HepG2 (cell line): ENCODE data around the gene LONP1.

Source experiments
- FOXK1 ChIP-seq: sonication (generic); formaldehyde crosslinking; IDR thresholded peaks from 2 replicates; pipeline ENCODE4 v1.4.0; 2020; ENCODE audit warnings: low read depth, missing genetic modification reagents, borderline replicate concordance
- ZC3H13 ChIP-seq: sonication (generic); formaldehyde crosslinking; IDR thresholded peaks from 2 replicates; pipeline ENCODE4 v1.8.1; 2023; ENCODE audit warnings: mild to moderate bottlenecking, missing genetic modification reagents, moderate library complexity
- ZEB1 ChIP-seq: IDR thresholded peaks from 2 replicates; pipeline ENCODE4 v1.6.1; 2012; ENCODE audit warnings: mild to moderate bottlenecking, low read depth, inconsistent platforms; ENCODE audit not compliant: insufficient replicate concordance
- TF ChIP-seq, protein P1 (sequence below): sonication (generic); formaldehyde crosslinking; IDR thresholded peaks from 2 replicates; pipeline ENCODE4 v1.5.1; 2020; ENCODE audit warnings: missing genetic modification reagents, mild to moderate bottlenecking, borderline replicate concordance
- TF ChIP-seq, protein P2 (sequence below): sonication (generic); formaldehyde crosslinking; IDR thresholded peaks from 2 replicates; pipeline ENCODE4 v1.5.1; 2020; ENCODE audit warnings: missing genetic modification reagents, mild to moderate bottlenecking, borderline replicate concordance
- TF ChIP-seq, protein P3 (sequence below): IDR thresholded peaks from 2 replicates; pipeline ENCODE4 v1.6.1; 2016

DNA sequence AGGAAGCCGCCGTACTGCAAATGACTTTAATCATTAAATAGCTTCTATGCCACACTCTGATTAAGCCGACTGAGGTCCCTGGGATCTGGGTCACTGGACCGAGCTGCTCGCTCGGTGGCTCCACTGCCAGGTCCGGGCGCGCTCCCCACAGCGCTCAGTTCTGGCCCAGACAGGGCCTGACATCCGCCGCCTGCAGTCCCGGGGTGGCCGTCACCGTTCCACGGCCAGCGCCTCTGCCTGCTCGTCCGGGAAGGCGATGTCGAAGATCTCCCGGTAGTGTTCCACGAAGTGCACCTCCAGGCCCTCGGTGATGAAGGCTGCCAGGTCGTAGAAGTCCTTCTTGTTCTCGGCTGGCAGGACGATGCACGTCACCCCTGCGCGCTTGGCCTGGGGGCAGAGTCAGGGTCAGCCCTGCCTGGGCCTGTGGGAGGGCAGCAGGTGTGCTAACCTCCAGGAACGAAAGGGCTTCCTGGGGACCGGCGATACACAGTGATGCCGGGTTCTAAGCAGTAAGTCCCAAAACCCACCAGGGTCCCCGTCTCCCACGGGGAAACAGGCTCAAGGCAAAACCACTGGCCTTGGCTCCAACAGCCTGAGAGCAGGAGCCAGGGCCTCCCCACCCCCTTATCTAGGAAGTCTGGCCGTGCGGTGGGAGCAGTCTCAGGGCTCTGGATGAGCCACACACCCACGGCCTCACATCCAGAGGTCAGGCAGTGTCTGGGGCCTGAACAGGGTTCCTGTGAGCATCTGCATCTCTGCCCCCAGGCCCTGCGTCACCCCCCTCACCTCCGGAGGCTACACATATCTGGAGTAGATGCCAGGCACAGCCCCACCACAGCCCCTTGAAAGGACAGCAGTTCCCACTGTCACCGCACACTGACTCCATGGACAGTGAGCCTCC, 27.9 kb downstream of the LONP1 start:
- TF ChIP-seq, protein P1, sequence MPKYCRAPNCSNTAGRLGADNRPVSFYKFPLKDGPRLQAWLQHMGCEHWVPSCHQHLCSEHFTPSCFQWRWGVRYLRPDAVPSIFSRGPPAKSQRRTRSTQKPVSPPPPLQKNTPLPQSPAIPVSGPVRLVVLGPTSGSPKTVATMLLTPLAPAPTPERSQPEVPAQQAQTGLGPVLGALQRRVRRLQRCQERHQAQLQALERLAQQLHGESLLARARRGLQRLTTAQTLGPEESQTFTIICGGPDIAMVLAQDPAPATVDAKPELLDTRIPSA (CRISPR knock-in tag) = no peak
- TF ChIP-seq, protein P2, sequence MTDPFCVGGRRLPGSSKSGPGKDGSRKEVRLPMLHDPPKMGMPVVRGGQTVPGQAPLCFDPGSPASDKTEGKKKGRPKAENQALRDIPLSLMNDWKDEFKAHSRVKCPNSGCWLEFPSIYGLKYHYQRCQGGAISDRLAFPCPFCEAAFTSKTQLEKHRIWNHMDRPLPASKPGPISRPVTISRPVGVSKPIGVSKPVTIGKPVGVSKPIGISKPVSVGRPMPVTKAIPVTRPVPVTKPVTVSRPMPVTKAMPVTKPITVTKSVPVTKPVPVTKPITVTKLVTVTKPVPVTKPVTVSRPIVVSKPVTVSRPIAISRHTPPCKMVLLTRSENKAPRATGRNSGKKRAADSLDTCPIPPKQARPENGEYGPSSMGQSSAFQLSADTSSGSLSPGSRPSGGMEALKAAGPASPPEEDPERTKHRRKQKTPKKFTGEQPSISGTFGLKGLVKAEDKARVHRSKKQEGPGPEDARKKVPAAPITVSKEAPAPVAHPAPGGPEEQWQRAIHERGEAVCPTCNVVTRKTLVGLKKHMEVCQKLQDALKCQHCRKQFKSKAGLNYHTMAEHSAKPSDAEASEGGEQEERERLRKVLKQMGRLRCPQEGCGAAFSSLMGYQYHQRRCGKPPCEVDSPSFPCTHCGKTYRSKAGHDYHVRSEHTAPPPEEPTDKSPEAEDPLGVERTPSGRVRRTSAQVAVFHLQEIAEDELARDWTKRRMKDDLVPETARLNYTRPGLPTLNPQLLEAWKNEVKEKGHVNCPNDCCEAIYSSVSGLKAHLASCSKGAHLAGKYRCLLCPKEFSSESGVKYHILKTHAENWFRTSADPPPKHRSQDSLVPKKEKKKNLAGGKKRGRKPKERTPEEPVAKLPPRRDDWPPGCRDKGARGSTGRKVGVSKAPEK (CRISPR knock-in tag) = no peak
- TF ChIP-seq ZEB1 (no peak), ZC3H13 (CRISPR knock-in tag) (no peak; the same call in 1 of the 2 replicates), FOXK1 (CRISPR knock-in tag) (no peak)
- TF ChIP-seq, protein P3, sequence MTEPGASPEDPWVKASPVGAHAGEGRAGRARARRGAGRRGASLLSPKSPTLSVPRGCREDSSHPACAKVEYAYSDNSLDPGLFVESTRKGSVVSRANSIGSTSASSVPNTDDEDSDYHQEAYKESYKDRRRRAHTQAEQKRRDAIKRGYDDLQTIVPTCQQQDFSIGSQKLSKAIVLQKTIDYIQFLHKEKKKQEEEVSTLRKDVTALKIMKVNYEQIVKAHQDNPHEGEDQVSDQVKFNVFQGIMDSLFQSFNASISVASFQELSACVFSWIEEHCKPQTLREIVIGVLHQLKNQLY (CRISPR knock-in tag) = no peak
